GM12801 (cell line): Measurements from ENCODE around the gene SH3TC2.

Experiments
- TF ChIP-seq, protein P1 (sequence below): IDR thresholded peaks from one replicate; pipeline ENCODE4 v1.5.1; 2011; ENCODE audit warnings: control low read depth; ENCODE audit not compliant: insufficient read length; ENCODE audit errors: extremely low read depth

The SH3TC2 gene

GRCh38 chr5:149030392-149030791, 32.5 kb downstream of the SH3TC2 start:
- TF ChIP-seq, protein P1, sequence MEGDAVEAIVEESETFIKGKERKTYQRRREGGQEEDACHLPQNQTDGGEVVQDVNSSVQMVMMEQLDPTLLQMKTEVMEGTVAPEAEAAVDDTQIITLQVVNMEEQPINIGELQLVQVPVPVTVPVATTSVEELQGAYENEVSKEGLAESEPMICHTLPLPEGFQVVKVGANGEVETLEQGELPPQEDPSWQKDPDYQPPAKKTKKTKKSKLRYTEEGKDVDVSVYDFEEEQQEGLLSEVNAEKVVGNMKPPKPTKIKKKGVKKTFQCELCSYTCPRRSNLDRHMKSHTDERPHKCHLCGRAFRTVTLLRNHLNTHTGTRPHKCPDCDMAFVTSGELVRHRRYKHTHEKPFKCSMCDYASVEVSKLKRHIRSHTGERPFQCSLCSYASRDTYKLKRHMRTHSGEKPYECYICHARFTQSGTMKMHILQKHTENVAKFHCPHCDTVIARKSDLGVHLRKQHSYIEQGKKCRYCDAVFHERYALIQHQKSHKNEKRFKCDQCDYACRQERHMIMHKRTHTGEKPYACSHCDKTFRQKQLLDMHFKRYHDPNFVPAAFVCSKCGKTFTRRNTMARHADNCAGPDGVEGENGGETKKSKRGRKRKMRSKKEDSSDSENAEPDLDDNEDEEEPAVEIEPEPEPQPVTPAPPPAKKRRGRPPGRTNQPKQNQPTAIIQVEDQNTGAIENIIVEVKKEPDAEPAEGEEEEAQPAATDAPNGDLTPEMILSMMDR: no peak

DNA sequence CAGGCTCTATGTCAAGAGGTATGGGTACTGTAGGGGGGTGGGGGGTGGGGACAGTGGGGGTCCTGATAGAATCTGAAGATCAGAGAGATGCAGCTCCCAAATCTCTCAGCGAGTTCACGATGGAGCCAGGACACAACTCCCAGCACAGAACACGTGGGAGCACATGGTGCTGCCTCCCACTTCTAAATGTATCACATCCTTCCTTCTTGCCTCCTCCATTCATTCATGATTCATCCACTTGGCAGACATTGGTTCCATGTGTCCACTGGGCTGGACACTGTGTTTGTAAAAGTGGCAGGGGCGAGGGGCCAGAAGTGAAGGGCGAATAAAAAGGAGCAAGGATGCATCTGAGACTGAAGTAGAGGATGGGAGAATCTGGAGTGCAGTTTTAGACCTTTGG, 33.9 kb downstream of the SH3TC2 start:
- TF ChIP-seq, protein P1: no peak

- TF ChIP-seq, protein P1: no peak
Measured at GRCh38 chr5:149028161-149028560, 34.7 kb downstream of the SH3TC2 start.

GRCh38 chr5:149027636-149028035, 35.2 kb downstream of the SH3TC2 start:
- TF ChIP-seq, protein P1: no peak

GRCh38 chr5:149024943-149025342, 37.9 kb downstream of the SH3TC2 start:
- TF ChIP-seq, protein P1: no peak

GRCh38 chr5:149024477-149024876, 38.4 kb downstream of the SH3TC2 start:
- TF ChIP-seq, protein P1: no peak

DNA sequence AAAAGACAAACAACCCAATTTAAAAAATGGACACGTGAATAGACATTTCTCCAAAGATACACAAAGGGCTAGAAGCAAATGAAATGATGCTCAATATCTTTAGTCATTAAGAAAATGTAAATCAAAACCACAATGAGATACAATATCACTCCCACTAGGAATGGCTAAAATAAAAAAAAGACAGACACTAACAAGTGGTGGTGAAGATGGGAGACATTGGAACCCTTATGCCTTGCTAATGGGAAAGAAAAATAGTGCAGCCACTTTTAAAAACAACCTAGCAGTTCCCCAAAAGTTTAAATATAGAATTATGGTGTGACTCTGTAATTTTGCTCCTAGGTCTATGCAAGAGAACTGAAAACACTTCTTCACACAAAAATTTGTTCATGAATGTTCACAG, 40.7 kb downstream of the SH3TC2 start:
- TF ChIP-seq, protein P1: no peak

GRCh38 chr5:149019679-149020078, 43.2 kb downstream of the SH3TC2 start:
- TF ChIP-seq, protein P1: no peak
